ENCODE results near the gene CBARP.

DNA sequence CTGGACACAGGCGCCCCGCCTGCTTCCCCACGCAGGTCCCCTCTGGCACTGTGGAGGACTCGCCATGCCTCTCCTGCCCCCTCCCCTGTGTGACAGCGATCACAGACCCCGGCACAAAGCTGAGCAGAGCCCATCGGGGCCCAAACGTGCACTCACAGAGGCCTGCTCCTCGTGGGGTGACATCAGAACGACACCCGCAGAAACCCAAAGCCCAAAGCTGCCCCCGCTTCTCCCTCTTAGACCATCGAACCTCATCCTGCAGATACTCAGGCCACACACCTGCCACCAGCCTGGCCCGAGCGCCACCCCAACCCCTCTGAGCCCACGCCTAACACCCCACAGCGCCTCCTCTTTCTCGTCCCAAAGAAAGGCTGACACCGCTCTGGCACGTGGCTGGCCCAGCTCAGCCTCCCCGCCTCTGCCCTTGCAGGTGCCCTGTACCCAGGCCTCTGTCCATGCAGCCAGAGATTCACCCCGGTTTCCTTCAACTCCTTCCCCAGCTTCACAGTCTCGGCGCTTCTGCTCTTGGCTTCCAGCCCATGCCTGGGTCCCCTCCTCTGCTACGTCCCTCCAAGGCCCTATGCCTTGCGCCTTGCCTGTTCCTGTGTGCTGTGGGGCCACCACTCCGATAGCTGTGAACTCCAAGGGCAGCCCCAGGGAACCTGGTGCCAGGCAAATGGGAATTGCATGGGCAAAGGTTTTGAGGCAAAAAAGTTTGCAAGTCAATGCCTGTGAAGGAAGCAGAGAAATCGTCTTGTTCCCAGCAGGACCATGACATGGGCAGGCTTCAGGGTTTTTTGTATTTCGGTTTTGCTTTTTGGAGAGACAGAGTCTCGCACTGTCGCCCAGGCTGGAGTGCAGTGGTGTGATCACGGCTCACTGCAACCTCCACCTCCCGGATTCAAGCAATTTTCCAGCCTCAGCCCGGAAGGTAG, 831 bp upstream of the CBARP start:
- no peak for TF ChIP-seq EZH2 (IDR thresholded peaks at IDR 0.05)
- TF ChIP-seq, protein P1, sequence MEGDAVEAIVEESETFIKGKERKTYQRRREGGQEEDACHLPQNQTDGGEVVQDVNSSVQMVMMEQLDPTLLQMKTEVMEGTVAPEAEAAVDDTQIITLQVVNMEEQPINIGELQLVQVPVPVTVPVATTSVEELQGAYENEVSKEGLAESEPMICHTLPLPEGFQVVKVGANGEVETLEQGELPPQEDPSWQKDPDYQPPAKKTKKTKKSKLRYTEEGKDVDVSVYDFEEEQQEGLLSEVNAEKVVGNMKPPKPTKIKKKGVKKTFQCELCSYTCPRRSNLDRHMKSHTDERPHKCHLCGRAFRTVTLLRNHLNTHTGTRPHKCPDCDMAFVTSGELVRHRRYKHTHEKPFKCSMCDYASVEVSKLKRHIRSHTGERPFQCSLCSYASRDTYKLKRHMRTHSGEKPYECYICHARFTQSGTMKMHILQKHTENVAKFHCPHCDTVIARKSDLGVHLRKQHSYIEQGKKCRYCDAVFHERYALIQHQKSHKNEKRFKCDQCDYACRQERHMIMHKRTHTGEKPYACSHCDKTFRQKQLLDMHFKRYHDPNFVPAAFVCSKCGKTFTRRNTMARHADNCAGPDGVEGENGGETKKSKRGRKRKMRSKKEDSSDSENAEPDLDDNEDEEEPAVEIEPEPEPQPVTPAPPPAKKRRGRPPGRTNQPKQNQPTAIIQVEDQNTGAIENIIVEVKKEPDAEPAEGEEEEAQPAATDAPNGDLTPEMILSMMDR (IDR thresholded peaks at IDR 0.05) = no peak
